ENCODE data around the gene CBFB.

The CBFB gene

DNA sequence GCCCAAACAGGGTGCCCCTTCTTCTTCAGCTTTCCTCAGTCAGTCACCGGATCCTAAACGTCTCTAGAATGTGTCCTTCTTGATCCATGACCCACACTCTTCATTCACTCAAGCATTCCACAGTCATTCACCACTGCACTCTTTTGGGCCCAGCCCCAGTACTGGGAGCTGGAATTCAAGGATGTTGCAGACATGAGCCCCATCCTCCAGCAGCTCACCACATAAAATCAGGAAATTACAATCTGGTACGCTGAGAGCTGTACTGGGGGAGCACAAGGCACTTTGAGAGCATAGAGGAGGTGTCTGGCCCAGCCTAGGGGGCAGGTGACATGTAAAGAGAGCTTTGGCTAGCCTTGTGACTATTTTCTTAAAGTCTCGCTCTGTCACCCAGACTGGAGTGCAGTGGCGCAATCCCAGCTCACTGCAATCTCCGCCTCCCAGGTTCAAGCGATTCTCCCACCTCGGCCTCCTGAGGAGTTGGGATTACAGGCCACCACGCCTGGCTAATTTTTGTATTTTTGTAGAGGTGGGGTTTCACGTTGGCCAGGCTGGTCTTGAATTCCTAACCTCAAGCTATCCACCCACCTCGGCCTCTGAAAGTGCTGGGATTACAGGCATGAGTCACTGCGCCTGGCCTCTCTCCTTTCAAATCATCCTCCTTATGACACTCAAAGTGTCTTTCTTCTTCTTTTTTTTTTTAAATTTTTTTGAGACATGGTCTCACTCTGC is 21.9 kb upstream of the CBFB start:
- Histone ChIP-seq H3K4me3 (ENCODE audit: low read length) (no peak overlapping the region), H3K9ac (ENCODE audit: low read length) (no peak overlapping the region), H3K36me3 (ENCODE audit: control insufficient read depth, insufficient read depth, low read length) (no peaks in the 10 kb centered on the region), H3K27me3 (ENCODE audit: control insufficient read depth, insufficient read depth, low read length) (no peaks in the 10 kb centered on the region), H3K9me3 (ENCODE audit: control insufficient read depth, low read length) (no peaks in the 10 kb centered on the region), H3K4me1 (ENCODE audit: control insufficient read depth, insufficient read depth, low read length) (no peaks in the 10 kb centered on the region)

DNA sequence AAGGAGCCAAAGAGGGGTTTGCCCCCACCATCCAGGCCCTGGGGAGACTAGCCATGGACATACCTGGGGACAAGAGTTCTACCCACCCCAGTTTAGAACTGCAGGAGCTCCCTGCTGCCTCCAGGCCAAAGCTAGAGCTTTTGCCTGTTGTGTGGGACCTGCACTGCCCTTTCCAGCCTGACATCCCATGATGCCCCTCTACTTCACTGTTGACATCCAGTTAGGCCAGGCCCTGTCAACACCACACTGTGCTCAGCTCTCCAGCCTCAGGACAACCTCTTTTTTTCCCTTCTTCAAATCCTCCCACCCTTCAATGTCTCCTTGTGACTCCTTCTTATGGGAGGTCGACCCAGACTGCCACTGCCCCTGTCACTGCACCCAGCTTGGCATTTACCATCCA is 19.8 kb upstream of the CBFB start:
- peaks cover 1% of the 10 kb centered on the region for H3K4me1 ChIP-seq (ENCODE audit: control insufficient read depth, insufficient read depth, low read length)
- no peak overlapping the region for H3K9ac ChIP-seq (ENCODE audit: low read length)
- H3K36me3 ChIP-seq (ENCODE audit: control insufficient read depth, insufficient read depth, low read length): no peaks in the 10 kb centered on the region
- peaks cover 13% of the 10 kb centered on the region for H3K27me3 ChIP-seq (ENCODE audit: control insufficient read depth, insufficient read depth, low read length)
- no peak overlapping the region for H3K4me3 ChIP-seq (ENCODE audit: low read length)
- H3K9me3 ChIP-seq (ENCODE audit: control insufficient read depth, low read length): no peaks in the 10 kb centered on the region

DNA sequence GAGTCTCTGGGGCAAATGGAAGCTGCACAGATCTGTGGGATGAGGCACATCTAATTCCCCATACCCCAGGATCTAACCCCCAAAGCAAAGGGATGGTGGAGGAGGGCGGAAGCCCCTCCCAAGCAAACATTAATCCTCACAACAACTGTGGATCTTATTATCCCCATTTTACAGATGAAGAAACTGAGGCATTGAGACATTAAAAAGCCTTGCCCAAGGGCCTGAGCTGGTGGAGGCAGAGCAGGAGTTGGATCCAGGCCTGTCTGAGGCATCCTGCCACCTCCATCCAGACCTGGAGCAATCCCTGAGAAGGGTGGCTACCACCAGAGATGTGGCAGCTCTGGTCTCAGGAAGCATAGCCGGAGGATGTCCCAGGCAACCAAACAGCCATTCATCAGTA is 17.7 kb upstream of the CBFB start:
- H3K9ac ChIP-seq (ENCODE audit: low read length): no peak overlapping the region
- H3K4me3 ChIP-seq (ENCODE audit: low read length): no peak overlapping the region
- peaks cover 28% of the 10 kb centered on the region for H3K27me3 ChIP-seq (ENCODE audit: control insufficient read depth, insufficient read depth, low read length)
- no peaks in the 10 kb centered on the region for H3K36me3 ChIP-seq (ENCODE audit: control insufficient read depth, insufficient read depth, low read length)
- peaks cover 6% of the 10 kb centered on the region for H3K4me1 ChIP-seq (ENCODE audit: control insufficient read depth, insufficient read depth, low read length)
- no peaks in the 10 kb centered on the region for H3K9me3 ChIP-seq (ENCODE audit: control insufficient read depth, low read length)

DNA sequence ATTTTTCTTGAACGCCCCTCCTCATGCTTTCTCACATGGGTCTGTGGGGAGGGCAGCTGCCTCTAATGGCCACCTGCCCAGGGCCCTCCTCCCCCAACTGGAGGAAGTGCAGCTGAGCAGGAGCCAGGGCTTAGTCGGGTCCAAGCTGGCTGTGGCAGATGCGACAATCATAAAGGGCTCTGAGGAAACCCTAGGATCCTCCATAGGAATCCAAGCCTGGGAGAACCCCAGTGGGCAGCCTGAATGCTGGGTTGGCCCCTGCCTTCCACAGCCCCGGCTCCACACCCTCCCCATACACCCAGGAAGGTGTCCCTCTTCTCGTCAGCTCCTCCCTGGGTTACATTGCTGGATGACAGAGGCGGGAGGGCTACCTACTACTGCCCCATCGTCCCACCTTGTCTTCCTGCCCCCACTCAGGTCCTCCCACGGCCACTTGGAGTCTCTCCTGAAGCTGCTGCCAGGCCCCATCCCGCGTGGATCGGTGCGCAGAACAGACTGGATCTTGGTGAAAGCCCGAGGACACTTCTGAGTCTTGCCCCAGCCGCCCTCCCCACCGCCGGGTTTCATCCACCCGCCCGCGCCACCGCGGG is 15.6 kb upstream of the CBFB start:
- H3K9ac ChIP-seq (ENCODE audit: low read length): peak overlapping the region; percentile 51

DNA sequence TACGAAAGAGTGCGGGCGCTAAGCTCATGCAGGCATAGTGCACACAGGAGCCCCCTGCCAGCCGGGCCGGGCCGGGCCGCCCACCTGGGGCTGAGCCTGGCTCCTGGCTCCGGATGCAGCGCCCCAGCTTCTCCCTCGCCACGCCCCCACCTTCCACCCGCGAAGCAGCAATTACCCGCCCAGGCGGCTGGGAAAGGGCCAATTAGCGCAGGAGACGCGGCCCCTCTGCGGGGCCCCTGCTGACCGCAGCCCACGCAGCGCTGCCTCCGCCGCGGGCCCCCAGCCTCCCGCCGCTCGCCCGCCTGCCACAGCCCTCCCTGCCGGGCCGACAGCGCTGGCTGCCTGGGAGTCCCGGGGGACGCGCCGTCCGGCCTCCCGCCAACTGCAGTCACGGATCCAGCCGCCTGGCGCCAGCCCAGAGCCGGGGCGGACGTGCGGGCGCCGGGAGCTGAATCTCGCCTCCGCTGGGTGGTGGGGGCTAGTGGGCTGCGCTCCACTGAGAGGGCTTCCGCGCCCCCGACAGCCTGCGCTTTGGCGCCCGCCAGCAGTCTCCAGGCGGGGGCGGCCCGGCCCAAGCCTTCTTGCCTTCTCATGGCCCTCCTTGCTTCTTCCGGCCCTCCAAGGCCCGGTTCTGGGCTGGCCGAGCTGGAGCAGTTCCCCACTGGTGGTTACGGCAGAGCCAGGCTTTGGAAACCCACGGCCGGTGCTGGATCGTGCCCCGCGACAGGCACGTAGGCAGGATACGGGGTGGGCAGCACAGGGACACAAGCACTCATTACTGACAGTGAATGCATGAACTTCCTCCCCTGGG is 14.9 kb upstream of the CBFB start:
- Histone ChIP-seq H3K36me3 (ENCODE audit: control insufficient read depth, insufficient read depth, low read length) (no peaks in the 10 kb centered on the region), H3K27me3 (ENCODE audit: control insufficient read depth, insufficient read depth, low read length) (peaks cover 32% of the 10 kb centered on the region), H3K9me3 (ENCODE audit: control insufficient read depth, low read length) (no peaks in the 10 kb centered on the region), H3K4me3 (ENCODE audit: low read length) (no peak overlapping the region), H3K9ac (ENCODE audit: low read length) (peak overlapping the region; percentile 51), H3K4me1 (ENCODE audit: control insufficient read depth, insufficient read depth, low read length) (peaks cover 6% of the 10 kb centered on the region)

More for the DNA sequence above, 15.6 kb upstream of the CBFB start:
- Histone ChIP-seq H3K36me3 (ENCODE audit: control insufficient read depth, insufficient read depth, low read length) (no peaks in the 10 kb centered on the region), H3K9me3 (ENCODE audit: control insufficient read depth, low read length) (no peaks in the 10 kb centered on the region), H3K4me1 (ENCODE audit: control insufficient read depth, insufficient read depth, low read length) (peaks cover 6% of the 10 kb centered on the region), H3K4me3 (ENCODE audit: low read length) (no peak overlapping the region), H3K27me3 (ENCODE audit: control insufficient read depth, insufficient read depth, low read length) (peaks cover 32% of the 10 kb centered on the region)

DNA sequence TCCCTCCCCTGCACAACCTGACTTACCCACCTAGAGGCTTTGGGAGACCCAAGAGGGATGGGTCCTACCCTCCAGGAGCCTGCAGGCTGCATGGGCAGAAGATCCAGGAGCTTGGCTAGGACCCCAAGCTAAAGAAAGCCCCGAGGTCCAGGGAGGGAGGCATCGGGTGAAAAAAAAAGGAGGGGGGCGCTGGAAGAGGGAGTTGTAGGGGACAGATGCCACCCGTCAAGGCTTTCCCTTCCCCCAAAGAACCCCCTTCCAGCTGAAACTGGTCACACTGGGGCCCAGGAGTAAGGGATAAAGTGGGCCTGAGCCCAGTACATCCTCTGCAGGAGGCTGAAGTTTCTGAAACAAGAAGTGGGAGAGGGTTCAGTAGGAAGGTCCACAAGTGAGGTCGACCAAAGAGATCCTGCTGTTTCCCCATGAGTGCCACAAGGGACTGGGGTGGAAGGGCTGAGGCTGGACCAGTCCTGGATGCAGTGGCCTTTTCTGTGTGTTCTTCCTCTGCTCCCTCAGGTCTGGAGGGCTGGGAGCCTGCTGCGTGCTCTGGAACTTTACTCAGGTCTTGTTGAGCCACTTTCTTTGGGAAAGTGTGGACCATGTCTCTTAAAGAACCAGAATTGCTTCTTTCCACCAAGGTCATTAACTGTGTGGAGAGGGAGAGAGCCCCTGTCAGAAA is 14.2 kb upstream of the CBFB start:
- Histone ChIP-seq H3K27me3 (ENCODE audit: control insufficient read depth, insufficient read depth, low read length) (peaks cover 32% of the 10 kb centered on the region), H3K4me3 (ENCODE audit: low read length) (no peak overlapping the region), H3K9me3 (ENCODE audit: control insufficient read depth, low read length) (no peaks in the 10 kb centered on the region), H3K9ac (ENCODE audit: low read length) (peak overlapping the region; percentile 51), H3K36me3 (ENCODE audit: control insufficient read depth, insufficient read depth, low read length) (no peaks in the 10 kb centered on the region), H3K4me1 (ENCODE audit: control insufficient read depth, insufficient read depth, low read length) (peaks cover 6% of the 10 kb centered on the region)

DNA sequence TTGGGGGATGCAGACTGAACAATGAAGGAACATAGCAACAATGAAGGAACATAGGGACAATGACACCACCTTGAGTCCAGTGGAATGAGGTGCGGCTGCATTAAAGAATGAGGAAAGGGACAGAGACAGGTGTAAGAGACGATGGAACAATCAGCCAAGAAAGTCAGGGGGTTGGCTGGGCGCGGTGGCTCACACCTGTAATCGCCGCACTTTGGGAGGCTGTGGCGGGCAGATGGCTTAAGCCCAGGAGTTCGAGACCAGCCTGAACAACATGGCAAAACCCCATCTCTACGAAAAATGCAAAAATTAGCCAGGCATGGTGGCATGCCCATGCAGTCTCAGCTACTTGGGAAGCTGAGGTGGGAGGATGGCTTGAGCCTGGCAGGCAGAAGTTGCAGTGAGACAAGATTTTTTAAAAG is 13.6 kb upstream of the CBFB start:
- H3K4me3 ChIP-seq (ENCODE audit: low read length): no peak overlapping the region
- peaks cover 6% of the 10 kb centered on the region for H3K4me1 ChIP-seq (ENCODE audit: control insufficient read depth, insufficient read depth, low read length)
- no peaks in the 10 kb centered on the region for H3K9me3 ChIP-seq (ENCODE audit: control insufficient read depth, low read length)
- H3K9ac ChIP-seq (ENCODE audit: low read length): no peak overlapping the region
- peaks cover 32% of the 10 kb centered on the region for H3K27me3 ChIP-seq (ENCODE audit: control insufficient read depth, insufficient read depth, low read length)
- H3K36me3 ChIP-seq (ENCODE audit: control insufficient read depth, insufficient read depth, low read length): no peaks in the 10 kb centered on the region

DNA sequence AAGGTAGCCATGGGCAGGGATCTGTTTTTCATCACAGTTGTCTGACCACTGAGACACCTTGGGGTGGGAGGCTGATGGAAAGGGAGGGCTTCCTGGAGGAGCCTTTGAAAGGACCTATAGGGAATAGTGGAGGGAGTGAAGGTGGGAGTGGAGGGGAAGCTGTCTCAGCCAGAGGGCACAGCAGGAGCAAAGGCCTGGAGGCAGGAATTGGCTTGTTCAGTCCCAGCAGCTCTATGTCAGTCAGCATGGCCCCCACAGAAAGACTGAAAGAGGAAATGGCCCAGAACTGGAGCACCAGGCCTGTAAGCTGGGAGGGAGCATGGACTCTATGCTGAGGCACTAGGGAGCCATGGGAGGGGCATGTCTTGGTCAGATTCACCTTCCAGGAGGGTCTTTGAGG is 12.8 kb upstream of the CBFB start:
- H3K27me3 ChIP-seq (ENCODE audit: control insufficient read depth, insufficient read depth, low read length): peaks cover 35% of the 10 kb centered on the region

DNA sequence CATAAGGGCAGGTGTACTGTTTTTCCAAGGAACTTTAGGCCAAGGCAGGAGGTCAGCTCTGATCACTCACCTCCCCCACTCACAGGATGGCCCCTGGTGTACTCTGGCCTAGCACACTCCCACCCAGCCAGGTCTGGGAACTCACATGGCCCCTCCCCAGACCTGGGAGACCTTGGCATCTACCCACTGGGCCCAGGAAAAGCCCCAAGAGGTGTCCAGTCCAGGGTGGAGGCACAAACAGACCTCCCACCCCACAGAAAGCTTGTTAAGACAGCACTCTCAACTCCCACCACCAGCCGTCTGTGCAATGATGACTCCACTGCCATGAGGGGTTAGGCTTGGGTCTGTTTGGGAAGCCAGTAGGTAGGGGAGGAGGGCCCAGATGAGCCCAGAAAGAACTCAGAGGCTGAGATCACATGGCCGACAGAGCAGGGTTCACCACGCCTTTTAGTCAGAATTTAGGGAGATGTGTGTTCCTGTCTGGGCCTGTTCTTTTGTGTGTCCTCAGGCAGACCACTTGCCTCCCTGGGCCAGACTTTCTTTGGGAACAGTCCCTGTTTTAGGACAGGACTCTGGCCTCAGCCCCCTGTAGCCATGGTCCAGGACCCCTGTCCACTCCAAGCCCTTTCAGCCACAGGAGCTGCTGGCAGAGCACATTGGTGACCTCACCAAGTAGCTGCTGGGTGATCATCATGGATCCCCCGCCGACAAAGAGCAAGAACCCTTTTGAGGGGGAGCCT is 12.1 kb upstream of the CBFB start:
- Histone ChIP-seq H3K9ac (ENCODE audit: low read length) (peak overlapping the region; percentile 22), H3K27me3 (ENCODE audit: control insufficient read depth, insufficient read depth, low read length) (peaks cover 38% of the 10 kb centered on the region), H3K4me1 (ENCODE audit: control insufficient read depth, insufficient read depth, low read length) (peaks cover 12% of the 10 kb centered on the region), H3K4me3 (ENCODE audit: low read length) (no peak overlapping the region), H3K9me3 (ENCODE audit: control insufficient read depth, low read length) (no peaks in the 10 kb centered on the region), H3K36me3 (ENCODE audit: control insufficient read depth, insufficient read depth, low read length) (no peaks in the 10 kb centered on the region)

More for the DNA sequence above, 12.8 kb upstream of the CBFB start:
- peak overlapping the region; percentile 22 for H3K9ac ChIP-seq (ENCODE audit: low read length)
- H3K4me1 ChIP-seq (ENCODE audit: control insufficient read depth, insufficient read depth, low read length): peaks cover 10% of the 10 kb centered on the region
- H3K36me3 ChIP-seq (ENCODE audit: control insufficient read depth, insufficient read depth, low read length): no peaks in the 10 kb centered on the region
- no peak overlapping the region for H3K4me3 ChIP-seq (ENCODE audit: low read length)
- no peaks in the 10 kb centered on the region for H3K9me3 ChIP-seq (ENCODE audit: control insufficient read depth, low read length)

DNA sequence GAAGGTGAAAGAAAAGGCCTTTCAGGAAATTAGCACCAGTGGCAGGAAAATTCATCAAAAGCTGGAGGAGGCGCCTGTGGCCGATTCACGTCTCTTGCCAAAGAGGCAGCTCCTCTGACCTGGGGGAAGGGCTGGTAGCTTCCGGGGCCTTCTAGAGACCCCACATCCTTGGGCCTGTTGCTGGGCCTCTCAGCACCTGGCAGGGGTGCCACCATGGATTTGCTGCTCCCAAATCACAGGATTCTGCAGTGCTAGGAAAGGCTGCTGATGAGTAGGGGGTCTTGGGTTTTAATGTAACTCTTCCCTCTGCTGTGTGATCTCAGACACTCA is 11.6 kb upstream of the CBFB start:
- peaks cover 38% of the 10 kb centered on the region for H3K27me3 ChIP-seq (ENCODE audit: control insufficient read depth, insufficient read depth, low read length)
- H3K36me3 ChIP-seq (ENCODE audit: control insufficient read depth, insufficient read depth, low read length): no peaks in the 10 kb centered on the region
- peaks cover 12% of the 10 kb centered on the region for H3K4me1 ChIP-seq (ENCODE audit: control insufficient read depth, insufficient read depth, low read length)
- no peak overlapping the region for H3K4me3 ChIP-seq (ENCODE audit: low read length)
- no peak overlapping the region for H3K9ac ChIP-seq (ENCODE audit: low read length)
- H3K9me3 ChIP-seq (ENCODE audit: control insufficient read depth, low read length): no peaks in the 10 kb centered on the region

DNA sequence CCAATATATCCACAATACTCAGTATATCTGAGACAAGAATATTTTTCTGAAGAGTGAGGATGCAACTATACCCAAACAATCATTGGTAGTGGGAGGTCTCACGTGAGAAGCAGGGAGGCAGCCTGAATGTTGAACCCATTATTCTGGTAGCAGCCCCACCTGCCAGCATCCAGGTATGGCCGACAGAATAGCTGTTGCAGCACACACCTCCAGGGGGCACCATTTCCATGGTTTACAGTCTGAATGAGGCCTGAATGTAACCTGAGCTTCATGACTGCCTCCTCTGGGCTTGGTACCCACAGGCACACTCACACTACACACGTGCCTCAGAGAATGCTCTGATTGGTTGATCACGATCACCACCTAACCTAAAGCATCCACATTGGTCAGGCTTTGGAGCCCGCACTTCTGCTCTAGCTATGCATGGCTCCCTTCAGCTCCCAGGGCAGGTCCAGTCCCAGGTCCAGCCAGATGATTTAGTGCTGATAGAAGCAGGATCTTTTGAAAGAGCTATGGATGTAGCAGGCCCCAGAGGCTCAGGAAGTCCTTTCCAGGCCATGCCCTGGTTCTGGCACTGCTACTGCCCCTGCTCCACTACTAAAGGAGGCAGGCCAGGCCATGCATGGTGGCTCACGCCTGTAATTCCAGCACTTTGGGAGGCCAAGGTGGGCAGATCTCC is 11.0 kb upstream of the CBFB start:
- H3K36me3 ChIP-seq (ENCODE audit: control insufficient read depth, insufficient read depth, low read length): no peaks in the 10 kb centered on the region
- no peak overlapping the region for H3K4me3 ChIP-seq (ENCODE audit: low read length)
- H3K27me3 ChIP-seq (ENCODE audit: control insufficient read depth, insufficient read depth, low read length): peaks cover 35% of the 10 kb centered on the region
- no peak overlapping the region for H3K9ac ChIP-seq (ENCODE audit: low read length)
- H3K4me1 ChIP-seq (ENCODE audit: control insufficient read depth, insufficient read depth, low read length): peaks cover 17% of the 10 kb centered on the region
- H3K9me3 ChIP-seq (ENCODE audit: control insufficient read depth, low read length): no peaks in the 10 kb centered on the region
